Mesodermal cell (in vitro differentiated cells): ENCODE data around the gene STK32B.

Source experiments
- H3K27ac ChIP-seq: 2 replicates; pipeline ENCODE4 v1.7.0; 2013; ENCODE audit warnings: mild to moderate bottlenecking, low read depth, low read length, moderate library complexity; ENCODE audit not compliant: severe bottlenecking
- H3K36me3 ChIP-seq: 2 replicates; pipeline ENCODE4 v1.7.1; 2013; ENCODE audit warnings: mild to moderate bottlenecking, low read length, moderate library complexity; ENCODE audit not compliant: control insufficient read depth, insufficient read depth
- H3K4me1 ChIP-seq: one replicate; pipeline ENCODE4 v1.7.1; 2013; ENCODE audit warnings: mild to moderate bottlenecking, low read length; ENCODE audit not compliant: insufficient read depth, control insufficient read depth, poor library complexity, severe bottlenecking
- H3K4me3 ChIP-seq: 2 replicates; pipeline ENCODE4 v1.7.0; 2013; ENCODE audit warnings: low read length, control low read depth, mild to moderate bottlenecking; ENCODE audit not compliant: insufficient read depth, poor library complexity, severe bottlenecking; ENCODE audit errors: extremely low read depth
- H3K9me3 ChIP-seq: 2 replicates; pipeline ENCODE4 v1.7.1; 2013; ENCODE audit warnings: mild to moderate bottlenecking, low read length, moderate library complexity; ENCODE audit not compliant: control insufficient read depth
- WGBS, 2 experiments: methylation state at CpG; one replicate each; pipeline ENCODE4 v1.1.5; 2013; ENCODE audit warnings: missing lambda C conversion rate in 2 of 2; ENCODE audit not compliant: insufficient coverage in 2 of 2; 5-methylcytosine and 5-hydroxymethylcytosine counted together

STK32B gene

GRCh38 chr4:5541169-5541568, 489.9 kb downstream of the STK32B start:
- H3K27ac ChIP-seq: no peak overlapping the region
- H3K4me3 ChIP-seq: no peak overlapping the region
- WGBS, 2 experiments: 91 to 93% methylated on average over 7 to 8 of the region's 10 CpGs
- no peaks in the 10 kb centered on the region for H3K4me1 ChIP-seq
- no peaks in the 10 kb centered on the region for H3K9me3 ChIP-seq
- H3K36me3 ChIP-seq: no peaks in the 10 kb centered on the region

DNA sequence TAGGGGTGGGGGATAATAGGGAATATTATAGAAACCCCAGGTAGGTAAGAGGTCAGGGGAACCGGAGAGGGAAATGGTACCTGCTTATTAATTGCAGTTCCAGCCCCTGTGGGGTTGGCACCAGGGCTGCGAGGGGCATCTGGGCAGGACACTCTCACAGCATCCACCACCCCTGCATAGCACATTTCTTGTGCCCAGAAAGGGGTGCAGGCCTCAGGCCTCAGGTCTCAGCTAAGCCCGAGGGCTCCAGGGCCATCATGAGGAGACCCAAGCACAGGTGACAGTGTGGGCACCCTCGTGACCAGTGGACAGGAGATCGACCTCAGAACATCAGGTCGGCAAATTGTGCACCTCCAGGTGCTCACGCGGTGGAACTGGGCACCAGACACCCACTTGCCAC, 492.4 kb downstream of the STK32B start:
- 91 to 98% methylated on average over 7 to 8 of the region's 8 CpGs for WGBS, 2 experiments
- Histone ChIP-seq H3K4me3 (no peak overlapping the region), H3K27ac (no peak overlapping the region)

GRCh38 chr4:5544762-5545161, 493.5 kb downstream of the STK32B start:
- no peak overlapping the region for H3K27ac ChIP-seq
- H3K4me3 ChIP-seq: no peak overlapping the region
- H3K4me1 ChIP-seq: no peaks in the 10 kb centered on the region
- WGBS, 2 experiments: 80 to 84% methylated on average over 3 to 4 of the region's 5 CpGs
- peaks cover 6% of the 10 kb centered on the region for H3K9me3 ChIP-seq
- no peaks in the 10 kb centered on the region for H3K36me3 ChIP-seq

More for the DNA sequence above, 492.4 kb downstream of the STK32B start:
- H3K4me1 ChIP-seq: no peaks in the 10 kb centered on the region
- H3K36me3 ChIP-seq: no peaks in the 10 kb centered on the region
- H3K9me3 ChIP-seq: peaks cover 6% of the 10 kb centered on the region

GRCh38 chr4:5545271-5545670, 494.0 kb downstream of the STK32B start:
- Histone ChIP-seq H3K27ac (no peak overlapping the region), H3K4me3 (no peak overlapping the region), H3K4me1 (no peaks in the 10 kb centered on the region), H3K36me3 (no peaks in the 10 kb centered on the region), H3K9me3 (peaks cover 6% of the 10 kb centered on the region)
- 86 to 100% methylated on average over 1 of the region's 2 CpGs for WGBS, 2 experiments

- no peak overlapping the region for H3K27ac ChIP-seq
- no peak overlapping the region for H3K4me3 ChIP-seq
- no peaks in the 10 kb centered on the region for H3K4me1 ChIP-seq
- peaks cover 6% of the 10 kb centered on the region for H3K9me3 ChIP-seq
- WGBS, 2 experiments: 93 to 94% methylated on average over 6 to 9 of the region's 12 CpGs
- no peaks in the 10 kb centered on the region for H3K36me3 ChIP-seq
These were observed 496.5 kb downstream of the STK32B start for GRCh38 chr4:5547651-5548249.
